DND-41 (cell line): ENCODE results near the gene PTPN3.
"Not testable (repeated sequence)": the region's sequence is repeated elsewhere in the genome, so short reads cannot be mapped to it uniquely, and the experiment has no call there.

ENCODE experiments used
- ATAC-seq: fragments of 200-7000 bp; cut with Tn5 transposase; 3 replicates; pipeline ENCODE4 v1.9.1; 2021; ENCODE audit warnings: low read depth; ENCODE audit not compliant: insufficient read depth
- DNase-seq: peaks from one replicate; pipeline ENCODE4 v3.0.0-alpha.2; 2020
- H2AFZ ChIP-seq: 2 replicates; pipeline ENCODE4 v1.6.0; 2012; ENCODE audit warnings: low read depth, low read length
- H3K27ac ChIP-seq: 2 replicates; pipeline ENCODE4 v1.5.1; 2012; ENCODE audit warnings: low read length, inconsistent platforms
- H3K27me3 ChIP-seq: fragments of 200-600 bp; sonication (generic); 2 replicates; pipeline ENCODE4 v1.6.0; 2012; ENCODE audit warnings: low read length, mild to moderate bottlenecking, inconsistent platforms; ENCODE audit not compliant: insufficient read depth, poor library complexity
- H3K36me3 ChIP-seq: 2 replicates; pipeline ENCODE4 v1.5.1; 2012; ENCODE audit warnings: low read length, inconsistent platforms; ENCODE audit not compliant: insufficient read depth
- H3K4me1 ChIP-seq: 2 replicates; pipeline ENCODE4 v1.5.1; 2012; ENCODE audit warnings: mild to moderate bottlenecking, low read length; ENCODE audit not compliant: insufficient read depth
- H3K4me2 ChIP-seq: 2 replicates; pipeline ENCODE4 v1.6.0; 2012; ENCODE audit warnings: mild to moderate bottlenecking, moderate library complexity, low read length, inconsistent platforms; ENCODE audit not compliant: insufficient read depth
- H3K4me3 ChIP-seq, 2 experiments: fragments of 200-600 bp in 1 of 2; shearing (Covaris generic) in 1 of 2; 2 replicates each; pipeline ENCODE4 v1.5.1; 2012 to 2016; ENCODE audit warnings: inconsistent platforms in 2 of 2, low read length in 2 of 2, mild to moderate bottlenecking in 2 of 2, low read depth in 1 of 2, moderate library complexity in 1 of 2
- H3K79me2 ChIP-seq: 2 replicates; pipeline ENCODE4 v1.6.0; 2012; ENCODE audit warnings: low read length, inconsistent platforms; ENCODE audit not compliant: insufficient read depth
- H3K9ac ChIP-seq: 2 replicates; pipeline ENCODE4 v1.6.0; 2012; ENCODE audit warnings: low read depth, mild to moderate bottlenecking, inconsistent platforms, low read length, moderate library complexity
- H3K9me3 ChIP-seq: 2 replicates; pipeline ENCODE4 v1.5.1; 2012; ENCODE audit warnings: low read length, moderate library complexity, mild to moderate bottlenecking, inconsistent platforms; ENCODE audit not compliant: insufficient read depth, severe bottlenecking
- H4K20me1 ChIP-seq: 2 replicates; pipeline ENCODE4 v1.6.0; 2012; ENCODE audit warnings: low read length; ENCODE audit not compliant: insufficient read depth
- EZH2 ChIP-seq: IDR thresholded peaks from 3 replicates; pipeline ENCODE4 v1.6.1; 2012; ENCODE audit warnings: borderline replicate concordance, low read depth, mild to moderate bottlenecking, moderate library complexity, low read length, inconsistent platforms; ENCODE audit not compliant: severe bottlenecking
- TF ChIP-seq, protein P1 (sequence below): IDR thresholded peaks from 2 replicates; pipeline ENCODE4 v1.5.1; 2012; ENCODE audit warnings: borderline replicate concordance, low read length, moderate library complexity, mild to moderate bottlenecking; ENCODE audit not compliant: poor library complexity, severe bottlenecking; ENCODE audit errors: extremely low read depth

Gene PTPN3

DNA sequence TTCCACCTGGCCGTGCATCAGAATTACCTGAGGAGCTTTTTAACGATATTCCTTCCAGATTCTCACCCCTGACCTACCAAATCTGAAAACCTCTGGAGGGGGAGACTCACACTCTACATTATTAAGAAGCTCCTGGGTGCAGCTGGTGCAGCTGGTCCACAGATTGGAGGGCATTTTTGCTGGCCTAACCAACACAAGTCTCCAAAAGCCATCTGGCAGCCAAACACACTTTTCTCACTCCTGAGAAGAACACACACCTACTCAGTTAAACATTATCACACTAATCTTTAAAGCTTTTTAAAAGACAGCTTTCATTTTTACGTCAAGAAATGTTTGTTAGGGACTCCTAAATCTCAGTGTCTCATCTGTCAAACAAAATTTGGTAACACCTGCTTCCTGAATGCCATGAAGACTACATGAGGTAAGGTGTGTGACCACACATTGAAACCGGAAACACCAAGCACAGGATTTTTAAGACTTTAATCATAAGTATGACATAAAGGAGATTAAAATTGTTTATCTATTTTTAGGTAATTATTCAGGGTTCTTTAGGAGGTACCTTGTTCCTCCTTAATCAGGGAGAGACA, 14.2 kb upstream of the PTPN3 start:
- no peak overlapping the region for H3K4me2 ChIP-seq
- H2AFZ ChIP-seq = no peak overlapping the region
- no peak overlapping the region for H3K4me3 ChIP-seq
- ATAC-seq = no peak
- no peaks in the 10 kb centered on the region for H3K79me2 ChIP-seq
- H3K9me3 ChIP-seq = no peaks in the 10 kb centered on the region
- no peak for DNase-seq
- no peak for TF ChIP-seq EZH2
- TF ChIP-seq, protein P1, sequence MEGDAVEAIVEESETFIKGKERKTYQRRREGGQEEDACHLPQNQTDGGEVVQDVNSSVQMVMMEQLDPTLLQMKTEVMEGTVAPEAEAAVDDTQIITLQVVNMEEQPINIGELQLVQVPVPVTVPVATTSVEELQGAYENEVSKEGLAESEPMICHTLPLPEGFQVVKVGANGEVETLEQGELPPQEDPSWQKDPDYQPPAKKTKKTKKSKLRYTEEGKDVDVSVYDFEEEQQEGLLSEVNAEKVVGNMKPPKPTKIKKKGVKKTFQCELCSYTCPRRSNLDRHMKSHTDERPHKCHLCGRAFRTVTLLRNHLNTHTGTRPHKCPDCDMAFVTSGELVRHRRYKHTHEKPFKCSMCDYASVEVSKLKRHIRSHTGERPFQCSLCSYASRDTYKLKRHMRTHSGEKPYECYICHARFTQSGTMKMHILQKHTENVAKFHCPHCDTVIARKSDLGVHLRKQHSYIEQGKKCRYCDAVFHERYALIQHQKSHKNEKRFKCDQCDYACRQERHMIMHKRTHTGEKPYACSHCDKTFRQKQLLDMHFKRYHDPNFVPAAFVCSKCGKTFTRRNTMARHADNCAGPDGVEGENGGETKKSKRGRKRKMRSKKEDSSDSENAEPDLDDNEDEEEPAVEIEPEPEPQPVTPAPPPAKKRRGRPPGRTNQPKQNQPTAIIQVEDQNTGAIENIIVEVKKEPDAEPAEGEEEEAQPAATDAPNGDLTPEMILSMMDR = no peak
- no peaks in the 10 kb centered on the region for H3K27me3 ChIP-seq
- no peak overlapping the region for H3K27ac ChIP-seq
- H4K20me1 ChIP-seq = no peaks in the 10 kb centered on the region
- no peaks in the 10 kb centered on the region for H3K36me3 ChIP-seq
- no peaks in the 10 kb centered on the region for H3K4me1 ChIP-seq
- no peak overlapping the region for H3K9ac ChIP-seq

DNA sequence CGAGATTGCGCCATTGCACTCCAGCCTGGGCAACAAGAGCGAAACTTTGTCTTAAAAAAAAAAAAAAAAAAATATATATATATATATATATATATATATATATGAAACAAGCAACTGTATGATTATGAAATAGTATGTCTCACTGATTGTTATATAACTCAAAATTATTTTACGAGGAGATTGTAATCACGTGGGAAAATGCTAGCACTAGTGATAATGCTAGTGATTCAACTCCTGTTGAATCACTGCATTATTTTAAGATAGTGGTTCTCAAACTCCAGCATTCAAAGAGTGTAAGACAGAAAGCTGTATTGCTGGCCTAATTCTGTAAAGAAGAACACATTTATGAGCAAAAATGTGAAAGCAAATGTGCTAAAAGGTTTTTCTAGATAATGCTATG, 12.4 kb upstream of the PTPN3 start:
- H3K4me3 ChIP-seq = no peak overlapping the region
- H2AFZ ChIP-seq = no peak overlapping the region
- no peaks in the 10 kb centered on the region for H3K79me2 ChIP-seq
- no peak overlapping the region for H3K4me2 ChIP-seq
- no peaks in the 10 kb centered on the region for H3K36me3 ChIP-seq
- TF ChIP-seq, protein P1 = no peak
- TF ChIP-seq EZH2 = no peak
- H3K9me3 ChIP-seq = no peaks in the 10 kb centered on the region
- no peak overlapping the region for H3K27ac ChIP-seq
- H3K4me1 ChIP-seq = no peaks in the 10 kb centered on the region
- DNase-seq = no peak
- H4K20me1 ChIP-seq = no peaks in the 10 kb centered on the region
- H3K9ac ChIP-seq = no peak overlapping the region
- no peak for ATAC-seq
- H3K27me3 ChIP-seq = no peaks in the 10 kb centered on the region

DNA sequence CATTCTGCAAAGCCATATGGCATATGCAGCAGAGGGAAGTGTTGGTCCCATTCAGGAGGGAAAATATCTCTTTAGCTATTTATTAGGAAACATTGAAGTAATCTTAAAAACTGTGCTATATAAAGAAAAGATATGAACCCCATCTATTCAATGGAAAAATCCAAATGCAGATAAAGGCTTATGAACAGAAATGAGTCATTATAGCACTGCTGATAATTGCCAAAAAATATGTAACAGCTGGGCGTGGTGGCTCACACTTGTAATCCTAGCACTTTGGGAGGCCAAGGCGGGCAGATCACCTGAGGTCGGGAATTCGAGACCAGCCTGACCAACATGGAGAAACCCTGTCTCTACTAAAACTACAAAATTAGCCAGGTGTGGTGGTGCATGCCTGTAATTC, 11.9 kb upstream of the PTPN3 start:
- not testable (repeated sequence) for H3K79me2 ChIP-seq, H3K4me3 ChIP-seq, H4K20me1 ChIP-seq, H3K9ac ChIP-seq, ATAC-seq, H3K36me3 ChIP-seq, H3K27ac ChIP-seq, H3K27me3 ChIP-seq, H2AFZ ChIP-seq, H3K9me3 ChIP-seq, H3K4me1 ChIP-seq, DNase-seq, H3K4me2 ChIP-seq

DNA sequence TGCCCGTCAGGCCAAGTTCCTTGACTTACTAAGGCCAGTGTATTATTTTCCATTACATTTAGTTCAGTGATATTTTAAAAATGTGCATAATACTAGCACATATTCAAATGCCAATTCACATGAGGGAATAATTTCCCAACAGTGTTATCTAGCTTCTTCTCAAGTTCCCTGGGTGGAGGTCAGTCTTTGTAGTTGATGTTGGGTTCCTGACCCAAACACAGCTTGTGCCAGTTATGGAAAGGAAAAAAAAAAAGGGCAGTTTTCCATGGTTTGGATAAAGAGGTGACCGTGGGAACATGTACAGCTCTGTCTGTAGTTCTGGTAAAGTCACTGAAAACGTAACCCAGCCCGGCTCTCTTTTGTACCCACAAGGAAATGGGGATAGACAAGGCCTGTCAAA, 11.5 kb upstream of the PTPN3 start:
- Histone ChIP-seq H3K9ac (no peak overlapping the region), H2AFZ (no peak overlapping the region), H3K4me1 (no peaks in the 10 kb centered on the region), H3K4me3 (no peak overlapping the region), H3K9me3 (no peaks in the 10 kb centered on the region), H3K27me3 (no peaks in the 10 kb centered on the region), H3K36me3 (no peaks in the 10 kb centered on the region), H3K4me2 (no peak overlapping the region), H3K27ac (no peak overlapping the region), H3K79me2 (no peaks in the 10 kb centered on the region), H4K20me1 (no peaks in the 10 kb centered on the region)
- DNase-seq (no peak), ATAC-seq (no peak)
- no peak for TF ChIP-seq EZH2
- TF ChIP-seq, protein P1 = no peak
